ENCODE measurements around the gene IRF4.

GRCh38 chr6:386688-387266 lies 4.8 kb upstream of the IRF4 start:
- no peak for TF ChIP-seq POLR2A (IDR thresholded peaks at IDR 0.05; ENCODE audit: extremely low read depth, insufficient read length)
- TF ChIP-seq, protein P1, sequence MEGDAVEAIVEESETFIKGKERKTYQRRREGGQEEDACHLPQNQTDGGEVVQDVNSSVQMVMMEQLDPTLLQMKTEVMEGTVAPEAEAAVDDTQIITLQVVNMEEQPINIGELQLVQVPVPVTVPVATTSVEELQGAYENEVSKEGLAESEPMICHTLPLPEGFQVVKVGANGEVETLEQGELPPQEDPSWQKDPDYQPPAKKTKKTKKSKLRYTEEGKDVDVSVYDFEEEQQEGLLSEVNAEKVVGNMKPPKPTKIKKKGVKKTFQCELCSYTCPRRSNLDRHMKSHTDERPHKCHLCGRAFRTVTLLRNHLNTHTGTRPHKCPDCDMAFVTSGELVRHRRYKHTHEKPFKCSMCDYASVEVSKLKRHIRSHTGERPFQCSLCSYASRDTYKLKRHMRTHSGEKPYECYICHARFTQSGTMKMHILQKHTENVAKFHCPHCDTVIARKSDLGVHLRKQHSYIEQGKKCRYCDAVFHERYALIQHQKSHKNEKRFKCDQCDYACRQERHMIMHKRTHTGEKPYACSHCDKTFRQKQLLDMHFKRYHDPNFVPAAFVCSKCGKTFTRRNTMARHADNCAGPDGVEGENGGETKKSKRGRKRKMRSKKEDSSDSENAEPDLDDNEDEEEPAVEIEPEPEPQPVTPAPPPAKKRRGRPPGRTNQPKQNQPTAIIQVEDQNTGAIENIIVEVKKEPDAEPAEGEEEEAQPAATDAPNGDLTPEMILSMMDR (IDR thresholded peaks at IDR 0.05; ENCODE audit: low read depth, low read length): no peak

Data from NB4 (cell line).